HG03558 (cell line): ENCODE results near the gene BTBD2.

ENCODE experiments used
- ATAC-seq: cut with Tn5 transposase; IDR thresholded peaks from one replicate; pipeline ENCODE4 v1.9.1; 2021; ENCODE audit warnings: moderate number of reproducible peaks; ENCODE audit not compliant: unreplicated experiment; ENCODE audit errors: extremely low read depth

Gene BTBD2

DNA sequence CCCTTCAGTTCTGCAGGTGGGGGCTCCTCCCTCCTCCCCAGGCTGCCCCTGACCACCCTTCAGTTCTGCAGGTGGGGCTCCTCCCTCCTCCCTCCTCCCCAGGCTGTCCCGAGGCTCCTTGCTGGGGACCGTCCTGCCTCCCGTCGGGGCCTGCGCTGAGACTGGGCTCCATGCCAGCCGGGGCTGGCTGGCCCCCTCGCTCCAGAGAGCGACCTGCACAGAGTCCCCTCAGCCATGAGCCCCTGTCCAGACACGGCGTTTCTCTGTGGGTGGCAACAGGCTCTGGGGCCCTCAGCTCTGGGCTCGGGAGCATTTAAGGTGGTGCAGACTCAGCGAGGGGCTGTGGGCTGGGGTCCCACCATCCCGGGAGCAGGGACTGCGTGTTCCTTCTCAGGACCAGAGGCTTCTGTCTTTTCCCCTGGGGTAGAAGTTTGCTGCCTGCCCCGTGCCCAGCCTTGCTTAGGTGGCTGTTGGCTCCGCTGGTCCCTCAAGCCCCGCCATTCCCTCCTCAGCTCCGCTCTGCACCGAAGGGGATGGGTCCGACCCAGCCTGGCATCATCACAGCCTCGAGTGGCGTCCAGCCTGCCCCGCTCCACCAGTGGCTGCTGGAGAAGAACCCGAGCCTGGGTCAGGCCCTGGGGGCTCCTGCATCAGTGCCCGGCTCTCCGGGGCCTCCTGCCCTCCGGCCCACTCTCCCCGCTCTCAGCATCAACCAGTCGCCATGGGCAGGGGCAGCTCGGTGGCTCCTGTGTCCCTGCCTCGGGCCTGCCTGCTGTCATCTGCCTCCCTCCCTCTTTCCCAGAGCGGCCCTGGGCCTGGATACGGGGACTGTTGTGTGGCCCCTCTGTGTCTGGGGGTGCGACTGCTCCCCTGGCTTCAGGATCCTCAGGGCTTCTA, 47.0 kb downstream of the BTBD2 start:
- no peak for ATAC-seq

DNA sequence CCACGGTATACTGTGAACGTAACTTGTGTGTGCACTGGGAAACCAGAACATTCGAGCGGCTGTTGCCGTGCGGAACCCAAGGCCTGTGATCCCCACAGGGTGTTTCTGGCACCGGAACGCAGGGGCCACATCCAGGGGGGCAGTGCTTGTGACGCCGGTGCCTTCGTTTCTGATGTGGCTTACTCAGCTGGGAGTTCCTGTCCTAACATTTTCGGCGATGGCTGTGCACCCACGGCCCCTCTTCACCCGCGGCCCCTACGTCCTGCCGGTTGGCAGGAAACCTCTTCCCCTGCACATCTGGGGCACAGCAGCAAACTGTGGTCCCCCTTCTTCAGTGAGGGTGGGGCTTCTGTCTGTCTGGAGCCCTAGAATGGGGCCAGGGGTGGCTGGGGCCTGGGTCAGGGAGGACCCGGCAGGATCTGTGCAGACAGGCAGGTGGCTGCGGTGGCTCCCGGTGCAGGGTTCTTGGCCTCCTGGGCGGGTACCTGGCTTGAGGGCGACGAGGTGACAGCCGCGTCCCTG, 48.4 kb downstream of the BTBD2 start:
- no peak for ATAC-seq

DNA sequence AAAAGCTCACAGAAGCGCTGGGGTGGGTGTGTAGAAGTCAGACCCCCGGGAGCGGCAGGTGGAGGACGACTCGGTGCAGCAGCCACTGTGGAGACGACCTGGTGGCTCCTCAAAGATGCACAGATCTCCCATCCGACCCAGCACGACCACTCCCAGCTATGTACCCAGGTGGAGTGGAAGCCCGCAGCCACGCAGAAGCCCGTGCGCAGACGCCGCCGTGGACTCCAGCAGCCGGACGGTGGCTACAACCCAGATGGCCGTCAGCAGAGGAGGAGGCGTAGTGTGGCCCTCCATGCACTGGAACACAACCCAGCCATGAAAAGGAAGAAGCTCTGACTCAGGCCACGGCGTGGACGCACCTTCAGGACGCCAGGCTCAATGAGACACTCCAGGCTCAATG, 52.8 kb downstream of the BTBD2 start:
- ATAC-seq = no peak

- ATAC-seq = no peak
These were observed 54.3 kb downstream of the BTBD2 start for GRCh38 chr19:1961000-1961883.

DNA sequence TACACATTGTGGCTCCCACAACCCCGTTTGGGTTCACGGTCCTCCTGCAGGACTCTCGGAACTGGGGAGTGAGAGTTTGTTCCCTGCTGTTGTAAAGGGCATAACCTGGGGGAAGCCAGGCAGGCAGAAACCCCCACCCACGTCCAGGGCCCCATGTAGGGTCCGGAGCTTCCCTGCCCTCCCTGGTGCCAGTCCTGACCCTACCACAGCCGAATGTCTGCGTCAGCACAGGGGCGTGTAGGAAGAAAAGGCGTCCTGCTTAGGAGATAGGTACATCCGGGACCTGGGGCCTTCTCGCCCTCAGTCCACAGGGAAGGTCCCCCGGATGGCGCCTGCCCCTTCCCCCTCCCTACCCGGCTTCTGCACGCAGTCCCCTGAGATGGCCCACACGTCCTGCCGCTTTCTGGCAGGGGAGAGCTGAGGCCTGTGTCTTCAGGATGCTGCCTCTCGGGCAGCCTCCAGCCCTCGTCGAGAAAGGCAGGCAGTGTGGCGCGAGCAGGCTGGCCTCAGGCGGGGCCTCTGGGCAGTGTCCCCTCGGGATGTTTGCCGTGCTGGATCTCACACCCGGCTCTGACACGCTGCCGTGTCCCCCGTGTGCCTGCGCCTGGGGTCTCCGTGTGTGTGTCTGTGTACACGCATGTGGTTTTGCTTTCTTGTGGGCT, 55.5 kb downstream of the BTBD2 start:
- no peak for ATAC-seq

GRCh38 chr19:1957562-1958248, 57.8 kb downstream of the BTBD2 start:
- ATAC-seq = no peak

DNA sequence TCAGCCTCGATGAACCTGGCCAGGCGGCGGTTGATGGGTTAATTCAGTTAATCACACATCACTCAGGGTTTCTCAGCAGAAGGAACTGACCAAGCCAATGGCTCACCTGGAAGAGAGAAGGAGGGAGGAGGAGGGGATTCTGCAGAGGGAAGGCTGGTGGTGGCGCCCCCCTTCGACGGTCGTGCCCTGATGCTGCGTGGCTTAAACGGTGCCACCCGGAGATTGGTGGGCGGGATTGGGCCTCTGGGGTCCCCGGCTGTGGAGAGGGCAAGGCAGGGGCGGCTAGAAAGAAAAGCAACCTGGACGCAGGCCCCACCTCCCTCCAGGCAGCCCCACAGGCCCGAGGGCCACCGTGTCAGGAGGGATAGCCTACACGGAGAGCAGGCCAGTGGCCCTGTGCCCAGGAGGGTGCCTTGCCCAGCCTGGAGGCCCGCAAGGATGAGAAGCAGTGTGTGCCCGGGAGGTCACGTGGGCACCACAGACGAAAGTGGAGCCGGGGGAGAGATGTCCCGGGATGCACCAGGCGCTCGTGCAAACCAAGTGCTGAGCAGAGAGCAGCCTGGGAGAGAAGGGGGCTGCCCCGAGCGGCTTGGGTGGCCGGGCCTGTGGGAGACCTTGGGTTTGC, 58.5 kb downstream of the BTBD2 start:
- ATAC-seq = no peak

GRCh38 chr19:1956122-1956494, 59.4 kb downstream of the BTBD2 start:
- no peak for ATAC-seq

DNA sequence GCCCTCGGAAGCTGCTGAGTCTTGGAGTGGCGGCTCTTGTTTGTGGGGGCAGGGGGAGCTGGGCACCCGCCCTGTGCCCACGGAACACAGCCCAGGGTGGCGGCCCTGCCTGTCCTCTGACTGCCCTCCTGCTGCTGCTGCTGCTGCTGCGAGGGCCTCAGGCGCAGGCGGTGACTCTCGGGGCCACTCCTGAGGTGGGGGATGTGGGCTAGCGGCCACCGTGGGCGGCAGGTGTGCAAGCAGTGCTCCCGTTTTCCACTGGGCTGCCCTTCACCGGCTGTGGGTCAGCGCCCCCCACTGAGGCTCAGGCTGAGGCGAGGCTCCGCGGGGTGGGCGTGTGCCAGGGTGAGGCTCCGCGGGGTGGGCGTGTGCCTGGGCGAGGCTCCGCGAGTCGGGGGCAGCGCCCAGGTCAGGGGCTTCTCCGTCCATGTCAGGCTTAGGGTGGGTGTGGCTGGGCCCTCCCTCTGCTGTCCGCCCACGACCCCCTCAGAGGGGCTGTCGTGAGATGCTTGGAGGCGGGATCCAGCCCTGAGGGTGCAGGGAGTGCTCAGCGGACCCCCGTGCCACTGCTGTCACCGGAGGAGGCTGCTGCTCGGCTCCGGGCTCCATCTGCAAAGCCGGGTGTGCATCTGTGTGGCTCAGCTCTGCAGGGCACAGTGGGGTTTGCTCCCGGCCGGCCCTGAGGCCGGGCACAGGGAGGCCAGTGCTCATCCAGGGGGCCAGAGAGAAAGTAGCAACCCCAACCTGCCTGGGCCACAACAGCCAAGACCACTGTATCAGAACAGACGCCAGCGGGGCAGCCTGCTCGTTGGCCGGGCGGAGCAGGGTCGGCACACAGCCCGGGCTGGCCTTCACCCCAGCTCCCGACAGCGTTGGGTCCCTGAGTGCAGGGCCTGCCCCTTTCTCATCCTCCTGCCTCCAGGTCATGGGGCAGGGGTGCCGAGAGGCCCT, 60.1 kb downstream of the BTBD2 start:
- no peak for ATAC-seq

DNA sequence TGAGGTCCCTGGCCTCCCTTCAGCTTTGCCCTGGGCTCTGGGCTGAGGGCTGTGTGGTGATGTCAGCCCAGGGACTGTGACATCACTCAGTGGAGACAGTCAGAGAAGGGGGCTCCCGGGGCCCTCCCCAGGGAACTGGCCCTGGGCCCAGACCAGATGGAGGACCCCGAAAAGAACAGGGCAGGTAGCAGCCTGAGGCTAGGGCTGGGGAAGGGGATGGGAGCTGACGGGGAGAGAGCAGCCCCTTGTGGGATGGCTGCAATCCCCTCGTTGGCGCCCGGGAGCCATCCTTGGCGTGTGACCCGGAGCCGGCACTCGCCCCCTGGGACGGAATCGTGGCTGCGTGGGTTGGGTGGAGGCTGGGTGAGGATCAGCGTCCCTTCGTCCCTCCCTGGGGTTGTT, 61.0 kb downstream of the BTBD2 start:
- no peak for ATAC-seq

DNA sequence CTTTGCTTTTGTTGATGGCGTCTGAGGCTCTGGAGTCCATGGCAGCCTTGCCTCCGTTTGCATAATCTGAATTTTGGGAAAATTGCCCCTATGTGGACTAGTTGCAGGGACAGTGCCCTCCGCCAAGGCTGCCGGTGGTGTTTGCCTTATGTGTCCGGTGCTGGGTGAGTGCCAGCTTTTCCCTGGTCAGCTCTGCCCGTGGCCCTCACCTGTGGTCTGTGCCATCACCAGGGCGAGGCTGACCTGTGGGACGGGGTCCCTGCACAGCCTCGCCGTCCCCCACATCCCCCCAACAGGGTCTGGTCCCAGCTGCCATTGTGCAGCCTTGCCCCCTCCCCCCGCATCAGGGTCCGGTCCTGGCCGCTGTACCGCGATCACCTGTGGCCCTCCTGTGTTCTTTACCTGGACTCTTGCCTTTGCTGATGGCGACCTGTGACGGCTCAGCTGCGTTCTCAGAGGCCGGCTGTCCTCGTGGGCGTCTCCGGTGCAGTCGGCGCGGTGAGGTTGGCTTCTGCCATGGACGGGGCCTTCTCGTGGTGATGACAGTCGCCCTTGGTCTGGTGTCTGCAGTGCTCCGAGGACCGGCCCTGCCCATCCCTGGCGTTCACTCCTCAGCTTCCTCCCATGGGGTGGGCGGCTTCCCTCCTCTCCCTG, 61.9 kb downstream of the BTBD2 start:
- no peak for ATAC-seq

DNA sequence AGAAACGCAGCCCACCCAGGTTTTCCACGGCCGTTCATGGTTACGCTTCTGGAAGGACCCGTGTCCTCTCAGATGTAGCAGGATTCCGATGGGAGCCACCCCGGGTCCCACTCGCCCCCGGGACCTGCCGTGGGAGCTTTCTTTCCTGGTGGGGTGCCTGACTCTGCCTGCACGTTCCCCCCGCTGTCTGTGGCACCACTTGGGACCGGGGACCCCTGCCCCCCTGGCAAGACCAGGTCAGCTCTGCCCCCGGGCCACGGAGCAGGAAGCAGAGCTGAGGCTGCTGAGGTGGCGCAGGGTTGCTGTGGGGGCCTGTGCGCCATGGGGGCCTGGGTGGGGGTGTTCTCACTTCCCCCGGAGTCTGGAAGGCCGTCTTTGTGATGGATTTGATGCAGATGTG, 62.5 kb downstream of the BTBD2 start:
- ATAC-seq = no peak

GRCh38 chr19:1952635-1953034, 62.9 kb downstream of the BTBD2 start:
- ATAC-seq = no peak

GRCh38 chr19:1950640-1951039, 64.9 kb downstream of the BTBD2 start:
- ATAC-seq = no peak

GRCh38 chr19:1949304-1950101, 66.0 kb downstream of the BTBD2 start:
- ATAC-seq = no peak

DNA sequence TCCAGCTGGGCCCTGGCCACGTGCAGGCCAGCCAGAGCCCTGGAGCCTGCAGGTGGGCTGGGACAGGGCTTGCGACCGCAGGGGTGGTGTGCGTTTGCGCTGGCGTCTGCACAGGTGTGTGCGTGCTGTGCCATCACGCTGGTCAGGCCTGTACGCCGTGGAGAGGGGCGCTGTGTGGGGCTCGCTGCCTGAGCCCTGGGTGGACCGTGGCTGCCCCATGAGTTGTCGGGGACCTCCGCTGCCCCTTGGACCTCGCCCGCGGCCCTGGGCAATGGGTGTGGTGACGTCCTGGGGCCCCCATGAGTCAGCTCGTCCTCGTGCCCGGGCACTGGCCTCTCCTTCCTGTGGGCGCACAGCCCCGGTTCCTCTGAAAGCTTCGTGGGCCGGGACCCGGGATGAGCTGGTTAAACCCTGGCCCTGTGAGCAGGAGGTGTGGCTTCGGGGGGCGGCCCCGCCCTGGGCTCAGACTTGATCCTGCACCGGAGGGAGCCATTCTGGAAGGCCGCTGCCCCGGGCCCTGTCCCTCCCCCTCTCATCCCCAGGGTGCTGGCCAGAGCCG, 67.8 kb downstream of the BTBD2 start:
- no peak for ATAC-seq

DNA sequence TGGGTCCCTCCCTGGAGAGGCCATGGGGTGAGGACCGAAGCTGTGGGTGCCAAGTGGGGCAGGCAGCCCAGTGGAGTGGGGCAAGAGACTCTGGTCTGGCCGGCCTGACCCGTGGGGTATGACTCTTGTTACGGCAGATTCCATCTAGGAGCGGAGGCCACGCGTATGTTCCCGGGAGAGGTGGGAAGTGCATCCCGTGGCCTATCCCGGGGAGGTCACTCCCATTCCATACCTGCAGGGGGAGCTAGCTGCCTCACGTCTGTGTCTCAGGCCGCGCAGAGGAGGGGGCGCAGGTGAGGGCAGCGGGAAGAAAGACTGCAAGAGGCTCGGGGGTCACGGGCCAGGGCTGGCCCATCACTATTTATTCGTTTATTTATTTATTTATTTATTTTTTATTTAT, 69.6 kb downstream of the BTBD2 start:
- ATAC-seq = no peak
